ENCODE data around the gene SPATA6L.
"Not testable (repeated sequence)": the region's sequence is repeated elsewhere in the genome, so short reads cannot be mapped to it uniquely, and the experiment has no call there.

Gene SPATA6L

DNA sequence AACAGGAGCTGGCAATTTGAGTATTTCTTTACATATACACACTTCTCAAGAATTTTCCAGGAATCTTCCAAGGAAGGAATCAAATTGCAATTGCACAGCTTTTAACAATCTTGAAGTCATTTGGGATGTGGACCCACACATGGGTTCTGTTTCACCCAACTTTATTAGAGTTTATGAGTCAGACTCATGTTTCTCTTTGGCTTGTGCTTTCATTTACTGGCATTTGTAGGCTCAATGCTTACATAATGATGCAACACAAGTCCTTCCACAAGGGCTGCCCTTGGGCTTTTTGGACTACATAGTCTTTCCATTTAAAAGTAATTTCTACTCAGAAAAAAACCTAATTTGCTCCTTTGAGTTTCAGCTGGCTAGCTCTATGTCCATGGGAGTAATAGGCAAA is 8.5 kb upstream of the SPATA6L start:
- no peak for DNase-seq

DNA sequence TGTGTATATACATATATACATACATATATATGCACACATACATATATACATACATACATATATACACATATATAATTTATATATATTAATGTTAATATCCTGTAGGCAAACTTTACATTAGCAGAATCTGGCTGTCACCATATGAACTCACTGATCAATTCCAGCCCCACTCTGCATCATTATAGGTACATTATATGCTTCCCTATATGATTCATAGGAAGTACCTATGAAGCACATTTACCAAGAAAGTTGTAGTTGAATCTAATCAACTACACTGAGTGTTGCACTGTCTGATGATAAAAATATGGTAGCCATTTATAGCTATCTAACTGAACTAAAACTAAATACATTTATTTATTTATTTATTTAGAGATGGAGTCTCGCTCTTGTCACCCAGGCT is 5.5 kb upstream of the SPATA6L start:
- no peak for DNase-seq

DNA sequence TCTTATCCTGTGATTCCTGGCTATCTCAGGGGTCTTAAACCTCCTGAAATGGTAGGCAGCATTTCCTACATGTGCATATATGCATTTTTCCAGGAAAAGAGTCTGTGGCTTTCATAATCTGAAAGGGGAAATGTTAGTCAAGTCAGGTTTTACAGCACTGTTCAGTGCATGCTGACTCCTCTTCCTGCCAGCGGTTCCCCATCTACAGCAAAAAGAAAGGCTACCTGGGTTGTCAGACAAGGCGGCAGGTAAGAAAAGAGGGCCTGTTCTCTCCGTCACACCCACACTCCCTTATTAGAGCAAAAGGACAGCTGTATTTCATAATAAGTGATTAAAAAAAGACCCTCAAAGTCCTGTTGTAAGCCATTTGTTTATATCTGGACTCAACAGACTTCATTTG is 4.3 kb upstream of the SPATA6L start:
- DNase-seq: no peak

DNA sequence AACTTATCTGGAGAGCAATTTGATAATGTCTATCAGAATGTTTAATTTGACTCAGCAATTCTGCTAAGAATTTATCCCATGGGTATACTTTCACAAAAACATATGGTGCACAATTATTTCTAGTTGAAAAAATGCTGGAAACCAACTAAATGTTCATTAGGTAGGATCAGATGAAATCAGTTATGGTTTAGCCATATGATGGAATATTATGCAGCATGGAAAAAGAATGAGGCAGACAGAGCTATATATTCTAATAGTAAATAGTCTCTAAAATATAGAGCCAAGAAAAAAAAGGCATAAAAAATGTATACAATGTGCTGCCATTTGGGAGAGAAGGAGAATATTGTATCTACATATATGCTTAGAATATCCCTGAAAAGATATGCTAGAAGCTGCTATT is 3.6 kb upstream of the SPATA6L start:
- no peak for DNase-seq

DNA sequence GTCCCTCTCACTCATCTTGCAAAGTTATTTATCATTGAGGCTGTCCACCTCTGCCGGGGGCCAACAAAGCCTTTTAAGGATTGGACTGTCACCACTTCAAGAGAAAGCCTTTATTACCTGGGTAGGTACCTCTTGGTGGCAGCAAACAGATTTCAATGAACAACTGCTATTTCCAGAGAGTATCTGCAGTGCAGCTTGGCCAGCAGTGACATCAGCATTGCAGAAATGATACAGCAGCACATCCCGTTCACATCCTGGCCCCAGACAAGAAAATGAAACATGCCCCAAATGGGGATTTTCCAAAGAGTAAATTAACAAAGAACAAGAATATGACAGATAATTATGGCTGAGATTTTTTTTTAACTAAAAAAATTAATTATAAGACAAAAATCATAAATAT is 2.3 kb upstream of the SPATA6L start:
- no peak for DNase-seq

DNA sequence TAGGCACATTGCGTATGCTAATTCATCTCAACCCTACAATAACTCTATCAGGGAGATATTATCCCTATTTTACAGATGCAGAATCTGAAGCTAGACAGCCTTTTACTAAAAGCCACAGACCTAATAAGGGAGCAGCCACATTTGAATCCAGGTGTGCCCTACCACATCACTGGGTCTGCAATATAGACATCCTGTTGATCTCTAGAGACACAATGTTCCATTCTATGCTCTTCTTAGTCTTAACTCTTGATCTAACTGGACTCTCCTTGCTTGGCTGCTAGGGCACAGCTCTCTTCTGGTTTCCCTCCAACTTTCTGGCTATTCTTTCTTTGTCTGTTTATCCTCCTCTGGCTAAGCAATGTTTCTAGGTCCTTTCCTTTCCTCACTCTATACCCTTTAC is 1.4 kb upstream of the SPATA6L start:
- DNase-seq: no peak

DNA sequence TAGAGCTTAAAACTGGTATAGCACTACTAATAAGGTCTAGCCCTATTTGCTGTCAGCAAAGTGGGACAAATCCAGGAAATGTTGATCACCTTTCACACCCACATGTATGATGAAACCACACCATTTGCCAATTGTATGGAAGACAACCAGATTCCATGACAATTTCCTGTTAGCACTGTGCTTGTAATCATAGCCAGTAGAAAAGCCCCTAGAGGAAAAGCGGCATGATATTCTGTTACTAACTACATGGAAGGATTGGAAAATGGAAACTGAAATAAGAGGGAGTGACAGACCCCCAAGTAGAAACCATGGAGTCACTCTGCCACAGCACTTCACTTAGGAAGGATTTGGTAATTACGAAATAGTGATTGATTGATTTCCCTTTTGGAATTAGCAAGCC is 923 bp downstream of the SPATA6L start:
- DNase-seq: no peak

DNA sequence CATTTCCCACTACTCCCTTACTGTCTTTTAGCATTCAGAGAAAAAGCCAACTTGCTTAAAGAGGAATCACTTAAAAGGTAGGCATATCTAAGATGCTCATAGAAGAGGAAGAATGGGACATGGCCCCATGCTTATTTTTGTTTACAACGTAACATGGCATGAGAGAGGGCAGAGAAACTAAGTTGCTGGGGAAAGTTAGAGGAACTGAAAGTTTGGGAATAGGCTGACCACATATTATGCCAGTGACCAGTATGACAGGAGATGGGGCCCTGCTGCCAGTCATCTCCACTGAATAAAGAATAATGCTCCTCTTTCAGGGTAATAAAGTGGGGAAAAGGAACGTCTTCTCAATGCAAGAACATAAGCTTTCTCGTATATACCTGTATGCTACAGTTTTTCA is 2.3 kb downstream of the SPATA6L start:
- no peak for DNase-seq

DNA sequence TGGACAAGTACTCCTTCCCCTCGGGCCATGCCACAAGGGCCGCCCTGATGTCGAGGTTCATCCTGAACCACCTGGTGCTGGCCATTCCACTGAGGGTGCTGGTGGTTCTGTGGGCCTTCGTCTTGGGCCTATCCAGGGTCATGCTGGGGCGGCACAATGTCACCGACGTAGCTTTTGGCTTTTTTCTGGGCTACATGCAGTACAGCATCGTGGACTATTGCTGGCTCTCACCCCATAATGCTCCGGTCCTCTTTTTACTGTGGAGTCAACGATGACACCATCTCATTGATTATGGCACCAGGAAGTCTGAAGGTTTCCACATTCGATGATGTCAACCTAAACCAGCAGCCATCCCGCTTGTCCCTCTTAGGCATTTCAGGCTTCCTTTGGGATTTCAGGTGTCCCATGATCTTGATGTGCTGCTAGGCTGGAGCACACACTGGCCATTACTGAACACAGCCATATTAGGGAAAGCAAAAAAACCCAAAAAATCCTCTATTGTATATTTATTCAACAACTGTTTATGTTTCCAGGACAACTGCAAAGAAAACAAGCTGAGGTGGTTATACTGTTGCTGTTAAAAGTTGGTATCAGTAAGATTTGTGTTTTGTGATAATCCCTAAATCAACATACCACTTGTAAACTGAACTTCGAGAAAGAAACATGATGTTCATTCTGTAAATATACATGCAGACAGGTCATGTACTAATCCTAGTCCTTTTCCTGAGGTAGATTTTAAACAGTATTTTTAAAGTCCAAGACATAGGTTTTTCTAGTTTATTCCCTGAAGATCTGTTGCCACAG is 3.1 kb downstream of the SPATA6L start:
- DNase-seq: no peak

DNA sequence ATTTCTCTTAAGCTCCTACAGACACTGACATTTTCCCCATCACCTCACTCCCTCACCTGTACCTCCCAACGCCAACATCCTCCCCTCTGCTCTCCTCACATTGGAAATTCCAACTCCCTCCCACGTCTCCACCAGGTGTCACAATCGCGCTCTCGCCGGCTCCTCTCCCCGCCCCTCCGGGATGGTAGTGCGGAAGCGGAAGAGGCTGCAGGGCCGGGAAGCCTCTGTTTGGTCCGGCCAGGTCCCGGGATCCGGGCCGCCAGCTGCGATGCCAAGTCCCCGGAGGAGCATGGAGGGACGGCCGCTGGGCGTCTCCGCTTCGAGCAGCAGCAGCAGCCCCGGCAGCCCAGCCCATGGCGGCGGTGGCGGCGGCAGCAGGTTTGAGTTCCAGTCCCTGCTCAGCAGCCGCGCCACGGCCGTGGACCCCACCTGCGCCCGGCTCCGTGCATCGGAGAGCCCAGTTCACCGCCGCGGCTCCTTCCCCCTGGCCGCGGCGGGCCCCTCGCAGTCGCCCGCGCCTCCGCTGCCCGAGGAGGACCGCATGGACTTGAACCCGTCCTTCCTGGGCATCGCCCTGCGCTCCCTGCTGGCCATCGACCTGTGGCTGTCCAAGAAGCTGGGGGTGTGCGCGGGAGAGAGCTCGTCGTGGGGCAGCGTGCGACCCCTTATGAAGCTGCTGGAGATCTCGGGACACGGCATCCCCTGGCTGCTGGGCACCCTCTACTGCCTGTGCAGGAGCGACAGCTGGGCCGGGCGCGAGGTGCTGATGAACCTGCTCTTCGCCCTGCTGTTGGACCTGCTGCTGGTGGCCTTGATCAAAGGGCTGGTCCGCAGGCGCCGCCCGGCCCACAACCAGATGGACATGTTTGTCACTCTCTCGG is 3.9 kb downstream of the SPATA6L start, which contains the start of gene PLPP6:
Gene PLPP6, plus strand, starts transcription at position 187 of the 881 bp plus-strand sequence. Its CDS starts 82 bp downstream, at position 269.
- DNase-seq: peak; percentile 56

DNA sequence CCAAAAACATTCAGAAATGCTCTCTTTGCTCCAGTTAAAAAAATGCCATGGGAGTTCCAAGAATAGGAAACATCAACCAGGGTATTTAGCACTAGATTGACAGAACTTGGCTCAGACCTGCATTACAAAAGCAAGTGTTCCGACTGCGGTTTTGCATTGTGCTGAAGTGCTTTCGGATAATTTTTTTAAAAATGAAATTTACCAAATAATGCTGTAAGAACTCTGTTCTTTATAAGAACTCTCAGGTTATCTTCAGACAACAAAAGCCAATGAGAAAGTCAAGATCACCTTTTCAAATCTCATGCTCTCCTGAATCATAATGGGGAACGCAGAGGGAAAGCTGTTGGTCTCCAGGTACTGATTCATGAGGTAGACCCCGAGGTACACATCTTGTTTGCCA is 4.7 kb downstream of the SPATA6L start:
- no peak for DNase-seq

DNA sequence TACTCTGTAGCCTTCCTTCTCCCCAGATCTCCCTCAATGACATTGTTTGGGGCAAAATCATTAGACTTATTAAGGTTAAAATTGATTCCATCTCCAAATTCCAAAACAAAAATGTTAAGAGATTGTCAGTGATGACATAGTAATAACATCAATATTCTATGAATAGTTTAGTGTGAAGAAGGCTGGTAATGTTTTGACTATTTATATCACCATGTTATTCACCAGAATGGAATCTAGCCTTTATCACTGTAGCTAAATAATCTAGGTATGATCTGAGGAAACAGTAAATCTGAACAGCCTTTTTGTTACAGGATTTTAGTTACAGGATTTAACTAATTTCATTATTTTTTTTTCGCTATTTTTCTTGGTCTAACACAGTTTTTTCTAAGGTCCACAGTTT is 5.1 kb downstream of the SPATA6L start:
- DNase-seq: no peak

DNA sequence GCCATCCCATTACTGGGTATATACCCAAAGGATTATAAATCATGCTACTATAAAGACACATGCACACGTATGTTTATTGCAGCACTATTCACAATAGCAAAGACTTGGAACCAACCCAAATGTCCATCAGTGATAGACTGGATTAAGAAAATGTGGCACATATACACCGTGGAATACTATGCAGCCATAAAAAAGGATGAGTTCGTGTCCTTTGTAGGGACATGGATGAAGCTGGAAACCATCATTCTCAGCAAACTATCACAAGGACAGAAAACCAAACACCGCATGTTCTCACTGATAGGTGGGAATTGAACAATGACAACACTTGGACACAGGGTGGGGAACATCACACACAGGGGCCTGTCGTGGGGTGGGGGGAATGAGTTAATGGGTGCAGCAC is 5.6 kb downstream of the SPATA6L start:
- DNase-seq: not testable (repeated sequence)

DNA sequence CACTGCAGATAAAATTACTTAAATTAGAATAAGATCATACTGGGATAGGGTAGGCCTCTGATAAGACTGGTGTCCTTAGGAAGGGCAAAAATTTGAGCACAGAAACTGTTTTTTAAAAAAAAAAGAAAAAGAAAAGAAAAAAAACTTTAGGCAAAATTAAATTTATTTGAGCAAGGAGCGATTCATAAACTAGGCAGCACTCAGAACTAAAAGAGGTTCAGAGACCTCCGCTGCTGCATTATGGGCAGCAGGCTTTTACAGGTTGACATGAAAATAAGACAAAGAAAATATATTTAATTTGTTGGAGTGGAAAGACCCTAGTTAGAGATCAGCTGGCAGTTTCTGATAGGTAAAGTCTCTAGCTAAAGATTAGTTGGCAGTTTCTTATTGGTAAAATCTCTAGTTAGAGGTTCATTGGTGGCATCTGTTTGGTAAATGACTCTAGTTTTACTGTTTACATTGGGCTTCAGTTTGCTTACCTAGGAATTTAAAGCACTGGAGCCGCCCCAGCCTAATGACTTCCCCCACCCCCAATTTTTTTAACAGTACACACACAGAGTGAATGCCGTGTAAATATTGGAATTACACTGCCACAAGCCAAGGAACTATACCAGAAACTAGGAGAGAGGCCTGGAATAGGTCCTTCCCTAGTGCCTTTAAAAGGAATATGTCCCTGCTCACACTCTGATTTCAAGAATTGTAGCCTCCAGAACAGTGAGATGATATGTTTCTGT is 8.7 kb downstream of the SPATA6L start:
- no peak for DNase-seq

DNA sequence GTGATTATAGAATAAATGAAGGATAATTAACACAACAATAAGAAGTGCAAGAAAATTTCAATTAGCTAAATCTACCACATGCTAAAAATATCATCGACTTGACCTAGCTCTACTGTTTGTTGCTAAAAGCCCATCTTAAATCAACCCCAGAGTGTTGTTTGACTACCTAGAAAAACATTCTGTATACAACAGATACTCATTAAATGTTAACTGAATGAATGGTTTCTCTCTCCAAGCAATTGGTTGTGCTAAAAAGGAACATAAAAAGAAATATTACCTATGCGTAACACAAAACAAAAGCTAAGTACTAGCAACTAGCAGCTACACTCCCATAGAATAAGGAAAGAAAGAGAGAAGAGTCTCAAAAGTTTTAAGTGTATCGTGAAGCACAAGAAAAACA is 9.7 kb downstream of the SPATA6L start:
- no peak for DNase-seq

DNA sequence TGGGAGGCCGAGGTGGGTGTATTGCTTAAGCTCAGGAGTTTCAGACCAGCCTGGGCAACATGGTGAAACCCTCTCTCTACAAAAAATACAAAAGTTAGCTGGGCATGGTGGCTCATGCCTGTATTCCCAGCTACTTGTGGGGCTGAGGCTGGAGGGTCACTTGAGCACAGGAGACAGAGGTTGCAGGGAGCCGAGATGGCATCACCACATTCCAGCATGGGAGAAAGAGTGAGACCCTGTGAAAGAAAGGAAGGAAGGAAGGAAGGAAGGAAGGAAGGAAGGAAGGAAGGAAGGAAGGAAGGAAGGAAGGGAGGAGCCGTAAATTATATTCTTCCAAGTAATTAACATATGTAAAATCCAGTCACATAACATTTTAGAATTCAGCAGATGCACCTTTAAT is 10.1 kb downstream of the SPATA6L start:
- DNase-seq: not testable (repeated sequence)

DNA sequence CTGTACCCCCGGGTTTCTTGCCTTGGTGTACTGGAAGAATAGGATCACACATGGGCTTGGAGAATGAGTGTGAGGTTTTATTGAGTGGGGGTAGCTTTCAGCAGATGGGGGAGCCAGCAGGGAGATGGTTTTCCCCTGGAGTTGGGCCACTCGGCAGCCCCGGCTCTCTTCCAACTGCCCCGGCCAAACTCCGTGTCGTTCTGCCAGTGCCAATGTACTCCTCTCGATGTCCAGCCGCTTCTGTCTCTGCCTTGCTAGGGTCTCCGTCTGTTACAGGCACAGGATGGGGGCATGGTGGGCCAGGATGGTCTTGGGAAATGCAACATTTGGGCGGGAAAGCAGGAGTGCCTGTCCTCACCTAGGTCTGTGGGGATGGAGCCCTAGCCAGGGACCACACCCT is 11.7 kb downstream of the SPATA6L start:
- DNase-seq: no peak

DNA sequence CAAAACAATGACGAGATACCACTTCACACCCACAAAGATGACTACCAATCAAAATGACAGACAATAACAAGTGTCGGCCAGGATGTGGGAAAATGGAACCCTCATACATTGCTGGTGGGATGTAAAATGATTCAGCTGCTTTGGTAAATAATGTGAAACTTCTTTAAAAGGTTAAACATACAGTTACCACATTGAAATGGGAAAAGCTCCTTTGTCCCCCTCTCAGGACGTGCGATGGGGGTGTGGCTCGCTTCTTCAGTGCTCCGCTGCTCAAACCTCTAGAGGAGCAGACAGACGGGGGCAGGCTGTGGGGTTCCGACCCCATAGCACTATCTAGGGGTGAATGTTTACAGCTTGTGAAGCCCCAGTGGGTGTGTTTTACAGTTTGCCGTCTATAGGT is 12.2 kb downstream of the SPATA6L start:
- no peak for DNase-seq

DNA sequence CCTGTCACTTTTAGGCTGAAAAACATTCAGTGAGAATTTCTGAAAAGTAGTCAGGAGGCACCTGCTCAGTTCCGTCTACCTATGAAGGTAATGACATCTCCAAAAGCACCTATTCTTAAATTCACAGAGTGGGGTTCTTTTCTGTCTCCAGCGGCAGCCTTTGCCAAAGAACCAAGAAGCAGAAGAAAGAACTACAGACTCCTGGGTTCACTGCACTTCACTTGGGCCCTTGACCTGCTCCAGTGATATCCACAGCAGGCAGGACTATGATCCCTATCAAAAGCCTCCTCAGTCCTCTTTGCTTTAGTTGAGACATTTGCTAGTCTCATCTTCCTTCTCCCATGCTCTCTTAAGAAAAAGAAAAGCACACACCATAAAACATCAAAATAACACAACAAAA is 23.9 kb downstream of the SPATA6L start:
- DNase-seq: no peak

DNA sequence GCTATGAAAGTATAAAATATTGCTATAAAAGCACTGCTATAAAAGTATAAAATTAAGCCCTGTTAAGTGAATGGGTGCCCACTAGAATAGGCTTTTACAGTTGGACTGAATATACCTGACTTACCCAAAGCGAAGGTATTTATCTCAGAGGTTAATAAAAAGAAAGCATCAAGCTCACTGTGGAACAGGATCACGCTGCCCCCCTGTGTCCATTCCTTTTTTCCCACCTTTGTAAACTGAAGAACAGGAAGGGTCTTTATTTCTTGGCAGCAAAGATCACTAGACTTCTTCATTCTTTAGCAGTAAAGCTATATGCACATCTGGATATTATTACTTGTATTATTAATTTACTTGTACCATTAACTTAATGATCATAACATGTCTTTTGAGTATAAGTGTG is 26.3 kb downstream of the SPATA6L start:
- DNase-seq: no peak

DNA sequence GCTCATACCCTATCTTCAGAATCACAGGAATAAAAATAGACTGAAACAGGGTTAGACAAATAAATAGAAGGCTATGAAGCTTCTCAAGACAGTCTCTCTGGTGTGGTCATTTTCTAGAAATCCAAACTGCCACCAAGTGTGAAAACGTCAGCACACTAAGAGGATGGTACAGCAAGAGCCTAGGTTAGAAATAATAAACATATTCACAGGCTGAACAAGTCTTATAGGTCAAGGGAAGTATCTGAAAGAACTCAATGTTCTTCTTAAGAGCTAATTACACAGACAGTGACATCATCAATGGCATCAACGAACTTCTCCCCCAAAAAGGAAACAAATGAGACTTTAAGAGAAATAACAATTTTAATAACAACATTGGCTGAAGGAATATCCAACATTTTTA is 26.9 kb downstream of the SPATA6L start:
- DNase-seq: no peak

DNA sequence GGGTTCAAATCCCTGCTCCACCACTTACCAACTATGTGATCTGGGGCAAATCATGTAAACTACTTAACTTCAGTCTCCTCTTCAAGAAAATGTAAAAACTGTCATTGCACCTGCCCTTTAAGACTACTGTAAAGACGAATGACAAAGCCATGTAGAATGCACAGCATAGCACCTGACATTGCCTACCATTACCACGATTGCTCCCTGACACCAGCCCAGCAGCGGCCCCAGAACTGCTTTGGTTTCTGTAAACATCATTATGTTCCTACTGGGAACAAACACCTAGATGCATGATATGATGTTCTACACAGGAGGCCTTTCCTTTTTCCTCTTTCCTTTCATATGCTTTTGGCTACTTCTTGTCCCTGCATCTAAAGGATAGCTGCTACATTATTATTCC is 27.3 kb downstream of the SPATA6L start:
- no peak for DNase-seq

DNA sequence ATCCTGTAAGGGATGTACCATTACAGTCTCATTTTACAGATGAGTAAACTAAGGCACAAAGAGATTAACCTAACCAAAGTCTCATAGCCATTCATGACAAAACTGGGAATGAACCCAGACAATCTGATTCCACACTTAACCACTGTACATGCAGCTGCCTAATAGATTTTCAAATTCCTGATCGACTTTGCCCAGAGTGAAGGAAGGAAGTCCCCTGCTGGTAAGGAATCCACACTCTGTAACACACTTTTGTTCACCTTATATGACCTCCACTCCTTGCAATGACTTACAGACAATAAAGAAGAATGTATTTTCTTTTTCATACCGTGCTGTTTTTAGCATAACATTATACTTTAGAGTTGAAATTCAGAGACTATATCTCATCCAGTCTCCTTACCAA is 35.4 kb downstream of the SPATA6L start:
- DNase-seq: no peak

DNA sequence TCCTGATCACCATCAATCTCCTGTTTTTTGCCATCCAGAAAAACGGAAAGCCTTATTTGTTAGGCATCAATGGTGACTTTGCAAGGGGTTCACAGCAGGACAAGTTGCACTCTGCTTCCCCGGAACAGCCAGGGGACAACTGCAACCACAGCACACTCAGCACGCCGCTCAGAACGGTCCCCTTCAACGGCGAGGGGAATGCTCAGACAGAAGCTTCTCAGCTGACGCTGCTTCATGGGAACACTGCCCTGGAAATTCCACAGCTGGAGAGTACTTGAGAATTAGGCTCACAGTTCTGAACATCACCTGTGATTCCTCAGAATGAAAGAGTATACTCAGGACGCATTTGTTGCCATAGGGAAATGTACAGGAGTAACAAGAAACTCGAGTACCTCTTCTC is 44.3 kb downstream of the SPATA6L start:
- no peak for DNase-seq

Measured in NCI-H1417 treated with DMSO at 0.1 percent for 48 hours (cell line).